DND-41 (cell line): Measurements from ENCODE around the gene FOLR3.

Source experiments
- CTCF ChIP-seq: IDR thresholded peaks from 2 replicates; pipeline ENCODE4 v1.5.1; 2012; ENCODE audit warnings: borderline replicate concordance, low read length, moderate library complexity, mild to moderate bottlenecking; ENCODE audit not compliant: poor library complexity, severe bottlenecking; ENCODE audit errors: extremely low read depth
- EZH2 ChIP-seq: IDR thresholded peaks from 3 replicates; pipeline ENCODE4 v1.6.1; 2012; ENCODE audit warnings: borderline replicate concordance, low read depth, mild to moderate bottlenecking, moderate library complexity, low read length, inconsistent platforms; ENCODE audit not compliant: severe bottlenecking

- TF ChIP-seq CTCF (no peak), EZH2 (no peak)
These were observed 19.3 kb upstream of the FOLR3 start for GRCh38 chr11:72116019-72116755.
